ENCODE measurements around the gene OSTM1.
"Not testable (repeated sequence)": the region's sequence is repeated elsewhere in the genome, so short reads cannot be mapped to it uniquely, and the experiment has no call there.

OSTM1 gene

GRCh38 chr6:108029226-108029921, 45.2 kb downstream of the OSTM1 start:
- Histone ChIP-seq H3K27ac (no peak overlapping the region), H3K4me3 (no peak overlapping the region)

DNA sequence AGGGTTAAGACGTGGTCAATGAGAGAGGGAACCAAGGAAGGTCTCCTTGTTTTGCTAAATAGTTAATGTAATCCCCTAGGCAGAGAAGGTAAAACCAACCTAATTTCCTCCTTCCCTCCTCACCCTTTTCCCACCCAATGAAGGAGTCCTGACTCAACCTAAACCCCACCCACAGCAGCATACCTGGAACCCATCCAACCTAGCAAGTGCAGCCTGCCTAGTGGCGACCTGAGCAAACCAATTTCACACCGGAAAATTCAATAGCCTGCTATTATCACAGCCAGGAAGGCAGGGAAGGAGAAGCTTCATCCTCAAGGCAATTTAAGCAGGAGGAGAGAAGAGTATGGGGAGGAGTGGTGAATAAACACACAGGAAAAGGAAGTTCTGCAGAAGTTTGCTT, 46.9 kb downstream of the OSTM1 start:
- no peak overlapping the region for H3K4me3 ChIP-seq
- H3K27ac ChIP-seq: no peak overlapping the region

- H3K4me3 ChIP-seq: no peak overlapping the region
- no peak overlapping the region for H3K27ac ChIP-seq
These were observed 47.5 kb downstream of the OSTM1 start for GRCh38 chr6:108027056-108027455.

DNA sequence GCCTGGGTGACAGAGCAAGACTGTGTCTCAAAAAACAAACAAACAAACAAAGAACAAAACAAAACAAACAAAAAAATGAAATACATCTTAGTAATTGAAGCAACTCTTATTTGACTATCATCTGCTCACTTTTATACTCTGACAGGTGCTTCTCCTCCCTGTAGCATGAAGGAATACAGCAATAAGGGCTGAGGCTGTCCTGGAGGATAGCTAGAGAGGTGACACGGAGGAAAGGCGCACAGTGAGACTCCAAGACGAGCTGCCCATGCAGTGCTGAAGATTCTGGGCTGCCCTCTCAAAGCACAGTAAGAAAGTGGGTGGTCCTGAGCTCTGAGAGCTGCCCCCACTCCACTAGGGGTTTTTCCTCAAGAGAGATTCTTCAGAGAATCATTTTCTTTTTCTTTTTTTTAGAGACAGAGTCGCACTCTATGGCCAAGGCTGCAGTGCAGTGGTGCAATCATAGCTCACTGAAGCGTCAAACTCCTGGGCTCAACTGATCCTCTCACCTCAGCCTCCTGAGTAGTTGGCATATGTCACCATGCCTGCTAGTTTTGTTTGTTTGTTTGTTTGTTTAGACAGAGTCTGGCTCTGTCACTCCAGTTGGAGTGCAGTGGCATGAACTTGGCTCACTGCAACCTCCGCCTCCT, 50.0 kb downstream of the OSTM1 start:
- H3K4me3 ChIP-seq: no peak overlapping the region
- no peak overlapping the region for H3K27ac ChIP-seq

DNA sequence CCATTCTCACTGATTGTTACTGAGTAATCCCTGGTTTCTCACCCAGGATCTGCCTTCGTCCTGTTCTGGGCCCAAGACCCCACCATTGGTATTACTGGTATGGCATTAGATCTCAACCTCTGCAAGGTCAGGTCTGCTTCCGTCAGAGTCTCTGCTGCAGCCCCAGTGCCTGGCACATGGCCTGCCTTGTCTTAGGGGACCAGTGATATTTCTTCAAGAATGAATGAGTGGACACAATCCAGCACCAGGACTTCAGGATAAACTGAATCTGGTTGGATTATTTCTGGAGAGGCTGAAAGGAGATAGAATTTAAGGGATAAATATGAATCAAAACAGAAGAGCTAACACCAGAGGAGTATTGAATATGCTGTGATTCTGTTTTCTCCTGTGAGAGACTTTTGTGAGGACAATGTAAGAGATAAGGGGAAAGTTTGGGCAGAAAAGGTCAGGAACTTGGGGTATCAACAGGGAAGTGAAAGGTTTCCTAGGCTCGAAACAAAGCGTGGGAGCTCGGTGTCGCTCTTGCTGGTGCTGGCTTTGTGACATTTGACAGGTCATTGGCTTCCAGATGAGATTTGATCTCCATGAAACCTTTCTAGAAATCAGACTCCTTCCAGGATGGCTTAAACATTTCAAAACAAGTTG, 53.9 kb downstream of the OSTM1 start:
- Histone ChIP-seq H3K27ac (no peak overlapping the region), H3K4me3 (no peak overlapping the region)

- not testable (repeated sequence) for H3K4me3 ChIP-seq, H3K27ac ChIP-seq
These were observed 58.3 kb downstream of the OSTM1 start for GRCh38 chr6:108016283-108016682.

DNA sequence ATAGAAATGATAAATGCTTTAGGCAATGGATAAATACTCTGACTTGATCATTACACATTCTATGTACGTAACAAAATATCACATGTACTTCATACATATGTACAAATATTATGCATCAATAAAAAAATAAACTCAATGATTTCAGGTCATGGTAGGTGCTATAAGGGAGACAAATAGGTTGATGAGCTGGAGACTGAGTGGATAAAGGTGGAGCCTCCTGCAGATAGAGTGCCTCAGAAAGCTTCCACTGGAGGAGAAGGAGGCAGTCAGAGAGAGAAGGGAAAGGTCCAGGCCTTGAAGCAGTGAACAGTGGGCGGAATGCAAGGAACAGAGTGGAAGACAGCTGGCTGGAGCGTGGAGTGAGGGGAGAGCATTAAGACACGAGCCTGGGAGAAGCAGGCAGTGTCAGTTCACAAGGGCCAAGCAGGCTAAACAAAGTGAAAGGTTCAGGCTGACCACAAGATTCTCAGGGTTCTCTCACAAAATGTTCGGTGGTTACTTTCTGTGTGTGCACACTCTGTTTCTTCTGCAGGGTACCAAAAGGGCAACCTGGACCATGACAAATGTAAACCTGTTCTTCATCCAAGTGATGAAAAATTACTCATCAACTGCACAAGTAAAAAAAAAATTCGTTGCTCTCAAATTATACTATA, 60.6 kb downstream of the OSTM1 start:
- H3K4me3 ChIP-seq: no peak overlapping the region
- H3K27ac ChIP-seq: no peak overlapping the region

- Histone ChIP-seq H3K4me3 (no peak overlapping the region), H3K27ac (no peak overlapping the region)
These were observed 64.6 kb downstream of the OSTM1 start for GRCh38 chr6:108009894-108010293.

DNA sequence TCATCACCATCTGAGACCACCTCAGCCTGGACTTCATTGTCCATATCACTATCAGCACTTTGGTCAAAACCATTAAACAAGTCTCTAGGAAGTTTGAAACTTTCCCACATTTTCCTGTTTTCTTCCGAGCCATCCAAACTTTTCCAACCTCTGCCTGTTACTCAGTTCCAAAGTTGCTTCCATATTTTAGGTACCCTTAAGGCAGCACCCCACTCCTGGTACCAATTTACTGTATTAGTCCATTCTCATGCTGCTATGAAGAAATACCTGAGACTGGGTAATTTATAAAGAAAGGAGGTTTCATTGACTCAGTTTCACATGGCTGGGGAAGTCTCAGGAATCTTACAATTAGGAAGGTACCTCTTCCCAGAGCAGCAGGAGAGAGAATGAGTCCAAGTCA, 65.3 kb downstream of the OSTM1 start:
- not testable (repeated sequence) for H3K27ac ChIP-seq, H3K4me3 ChIP-seq

- Histone ChIP-seq H3K4me3 (no peak overlapping the region), H3K27ac (no peak overlapping the region)
These were observed 66.2 kb downstream of the OSTM1 start for GRCh38 chr6:108008363-108008762.

DNA sequence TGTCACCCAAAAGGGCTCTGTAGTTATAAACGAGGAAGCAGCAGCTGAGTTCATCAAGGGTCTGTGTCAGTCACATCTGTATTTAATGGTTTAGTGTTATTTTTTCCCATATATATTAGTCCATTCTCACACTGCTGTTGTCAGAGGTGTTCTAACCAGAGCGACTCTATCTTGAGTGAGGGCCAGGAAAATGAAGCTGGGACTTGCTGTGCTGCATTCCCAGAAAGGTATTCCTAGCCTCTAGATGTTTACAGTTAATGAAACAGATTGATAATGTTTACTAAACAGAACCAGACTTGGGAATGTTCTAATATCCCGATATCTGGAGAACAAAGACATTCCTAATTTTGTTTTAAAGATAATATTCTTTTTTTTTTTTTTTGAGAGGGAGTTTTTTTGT, 68.6 kb downstream of the OSTM1 start:
- no peak overlapping the region for H3K27ac ChIP-seq
- no peak overlapping the region for H3K4me3 ChIP-seq

GRCh38 chr6:108004861-108005260, 69.7 kb downstream of the OSTM1 start:
- Histone ChIP-seq H3K4me3 (no peak overlapping the region), H3K27ac (no peak overlapping the region)

- Histone ChIP-seq H3K27ac (peak overlapping the region in 10 of 21 experiments; percentile 6 to 54 (median 36)), H3K4me3 (no peak overlapping the region)
These were observed 71.9 kb downstream of the OSTM1 start for GRCh38 chr6:108002365-108003221.

DNA sequence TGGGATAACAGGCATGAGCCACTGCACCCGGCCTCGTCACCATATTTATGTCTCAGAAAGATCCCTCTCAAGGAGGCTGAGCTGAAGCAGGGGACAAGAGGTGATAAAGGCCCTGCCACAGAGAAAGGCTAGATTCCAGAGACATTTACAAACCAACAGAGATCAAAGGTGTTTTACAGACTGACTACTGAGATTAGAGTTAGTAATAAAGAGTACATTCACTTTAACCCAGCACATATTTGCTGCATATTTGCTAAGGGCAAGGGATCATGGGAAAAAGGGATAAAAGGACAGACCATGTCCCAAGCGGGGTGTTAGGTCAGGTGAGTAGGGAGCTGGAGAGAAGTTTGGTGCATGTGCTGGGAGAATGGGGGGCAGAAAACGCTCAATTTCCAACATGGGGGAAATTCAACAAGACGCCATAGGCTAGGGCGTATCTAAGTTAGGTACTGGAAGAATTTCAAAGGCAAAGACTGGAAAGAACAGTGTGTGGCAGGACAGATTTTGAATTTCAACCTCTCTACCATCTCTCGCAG, 72.8 kb downstream of the OSTM1 start:
- peak overlapping the region in 5 of 21 experiments; percentile 6 to 53 (median 36) for H3K27ac ChIP-seq
- no peak overlapping the region for H3K4me3 ChIP-seq

DNA sequence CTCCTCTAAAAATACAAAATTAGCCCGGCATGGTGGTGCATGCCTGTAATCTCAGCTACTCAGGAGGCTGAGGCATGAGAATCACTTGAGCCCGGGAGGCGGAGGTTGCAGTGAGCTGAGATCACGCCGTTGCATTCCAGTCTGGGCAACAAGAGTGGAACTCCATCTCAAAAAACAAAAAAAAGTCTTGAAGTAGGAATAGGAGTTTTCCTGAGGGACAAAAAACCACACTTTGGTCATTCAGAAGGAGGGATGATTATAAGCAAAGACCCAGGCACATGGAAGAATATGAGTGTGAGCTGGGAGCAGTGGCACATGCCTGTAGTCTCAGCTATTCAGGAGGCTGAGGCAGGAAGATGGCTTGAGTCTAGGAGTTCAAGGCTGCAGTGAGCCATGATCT, 74.3 kb downstream of the OSTM1 start:
- H3K4me3 ChIP-seq: not testable (repeated sequence)

DNA sequence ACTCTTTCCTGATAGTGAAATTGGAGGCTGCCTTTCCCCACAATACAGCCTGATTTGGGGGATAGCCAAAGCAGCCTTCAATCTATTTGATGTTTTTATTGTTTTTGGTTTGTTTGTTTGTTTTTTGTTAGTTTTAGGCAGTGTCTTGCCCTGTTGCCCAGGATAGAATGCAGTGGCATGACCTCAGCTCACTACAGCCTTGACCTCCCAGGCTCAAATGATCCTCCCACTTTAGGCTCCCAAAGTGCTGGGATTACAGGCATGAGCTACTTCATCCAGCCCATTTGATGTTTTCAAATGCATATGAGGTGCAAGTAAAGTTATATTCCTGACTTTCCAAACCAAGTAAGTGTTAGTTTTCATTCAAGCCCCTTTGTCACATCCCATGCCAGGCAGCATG, 75.2 kb downstream of the OSTM1 start:
- no peak overlapping the region for H3K27ac ChIP-seq
- no peak overlapping the region for H3K4me3 ChIP-seq

More for the DNA sequence above, 74.3 kb downstream of the OSTM1 start:
- H3K27ac ChIP-seq: not testable (repeated sequence)

GRCh38 chr6:107991772-107992550, 82.6 kb downstream of the OSTM1 start:
- peak overlapping the region in 5 of 21 experiments; percentile 14 to 83 (median 65) for H3K27ac ChIP-seq
- H3K4me3 ChIP-seq: no peak overlapping the region
